GM11168 (cell line): ENCODE results near the gene PIK3C3.

Experiments used
- in situ Hi-C: fragments of 300-500 bp; cut with MboI; formaldehyde crosslinking; loops from one replicate; pipeline ENCODE4 v1.12.0; 2022; ENCODE audit warnings: low sequenced_read_pairs; ENCODE audit not compliant: unreplicated experiment

Gene PIK3C3

GRCh38 chr18:42053188-42053781, 98.3 kb downstream of the PIK3C3 start:
- in situ Hi-C loops = no loop called here

DNA sequence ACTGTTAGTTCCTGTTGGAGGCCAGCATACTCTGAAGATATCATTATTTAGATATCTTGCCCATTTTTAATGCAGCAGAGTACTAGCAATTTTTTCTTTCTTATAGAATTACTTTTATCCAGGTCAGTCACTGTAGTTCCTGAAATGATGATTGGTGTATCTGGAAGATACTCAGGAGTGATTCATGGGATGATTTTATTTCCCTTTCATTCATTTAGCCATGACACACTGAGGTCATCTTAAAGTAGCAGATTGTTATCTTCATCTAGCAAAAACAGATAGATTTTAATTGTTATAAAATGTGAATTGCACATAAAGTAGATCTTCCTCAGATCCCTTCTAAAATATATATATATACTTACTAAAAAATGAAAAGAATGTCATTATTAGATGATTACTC, 109.1 kb downstream of the PIK3C3 start:
- in situ Hi-C loops = no loop called here

DNA sequence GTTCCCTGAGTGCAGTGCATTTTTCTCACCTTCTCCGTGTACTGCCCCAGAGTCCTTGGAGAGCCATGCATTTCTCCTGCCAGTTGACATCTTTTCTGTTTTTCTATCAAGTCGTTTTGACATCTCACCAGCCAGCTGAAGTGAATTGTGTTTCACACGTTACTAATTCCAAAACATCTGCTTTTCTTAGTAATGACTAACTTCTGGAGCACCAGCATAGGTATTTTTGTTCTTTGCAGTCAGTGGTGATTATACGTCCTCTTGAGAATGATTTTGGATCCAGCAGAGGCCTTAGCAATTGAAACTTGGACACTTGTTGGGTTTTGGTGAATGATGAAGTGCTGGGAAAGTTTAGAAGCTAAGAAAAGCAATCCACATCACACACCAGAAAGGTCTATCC, 112.5 kb downstream of the PIK3C3 start:
- in situ Hi-C loops = no loop called here

- in situ Hi-C loops = no loop called here
Measured at GRCh38 chr18:42068030-42068429, 113.0 kb downstream of the PIK3C3 start.

GRCh38 chr18:42069036-42069435, 114.0 kb downstream of the PIK3C3 start:
- in situ Hi-C loops = no loop called here

DNA sequence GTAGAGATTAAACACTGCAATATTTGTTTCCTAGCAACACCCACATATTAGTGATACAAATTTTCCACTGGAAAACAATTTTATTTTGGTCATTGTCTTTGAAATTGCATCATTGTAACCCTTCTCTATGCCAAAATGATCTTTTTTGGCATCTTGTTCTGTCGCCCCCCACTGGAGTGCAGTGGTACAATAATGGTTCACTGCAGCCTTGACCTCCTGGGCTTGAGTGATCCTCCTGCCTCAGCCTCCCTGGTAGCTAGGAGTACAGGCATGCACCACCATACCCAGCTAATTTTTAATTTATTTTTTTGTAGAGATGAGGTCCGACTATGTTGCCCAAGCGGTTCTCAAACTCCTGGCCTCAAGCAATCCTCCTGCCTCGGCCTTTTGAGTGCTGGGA, 117.4 kb downstream of the PIK3C3 start:
- in situ Hi-C loops = no loop called here

DNA sequence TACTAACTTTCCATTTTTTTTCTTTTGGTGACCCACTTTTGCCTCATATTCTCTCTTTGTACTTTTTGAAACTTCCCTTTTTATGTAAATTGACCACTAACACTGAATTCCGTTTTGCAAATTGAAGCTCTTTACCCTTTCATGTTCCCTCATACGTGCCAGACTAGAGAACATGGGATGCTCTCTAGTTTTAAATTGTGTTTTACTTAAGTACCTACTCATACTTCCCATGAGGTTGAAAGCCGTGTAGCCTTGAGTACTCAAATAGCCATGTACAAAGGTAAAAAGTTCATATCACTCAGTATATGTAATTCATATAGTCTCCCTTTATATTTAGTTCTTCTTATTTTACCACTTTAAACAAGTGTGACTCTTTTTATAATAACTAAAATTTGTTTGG, 119.7 kb downstream of the PIK3C3 start:
- in situ Hi-C loops = no loop called here

DNA sequence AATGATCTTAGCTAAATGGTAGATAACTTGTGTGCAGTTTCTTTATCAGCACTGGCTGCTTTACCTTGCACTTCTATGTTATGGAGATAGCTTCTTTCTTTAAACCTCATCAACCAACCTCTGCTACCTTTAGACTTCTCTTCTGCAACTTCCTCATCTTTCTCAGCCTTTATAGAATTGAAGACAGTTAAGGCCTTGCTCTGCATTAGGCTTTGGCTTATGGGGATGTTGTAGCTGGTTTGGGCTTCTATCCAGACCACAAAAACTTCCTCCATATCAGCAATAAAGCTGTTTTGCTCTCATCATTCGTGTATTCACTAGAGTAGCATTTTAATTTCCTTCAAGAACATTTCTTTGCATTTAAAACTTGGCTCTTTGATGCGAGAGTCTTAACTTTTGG, 123.7 kb downstream of the PIK3C3 start:
- in situ Hi-C loops = no loop called here

DNA sequence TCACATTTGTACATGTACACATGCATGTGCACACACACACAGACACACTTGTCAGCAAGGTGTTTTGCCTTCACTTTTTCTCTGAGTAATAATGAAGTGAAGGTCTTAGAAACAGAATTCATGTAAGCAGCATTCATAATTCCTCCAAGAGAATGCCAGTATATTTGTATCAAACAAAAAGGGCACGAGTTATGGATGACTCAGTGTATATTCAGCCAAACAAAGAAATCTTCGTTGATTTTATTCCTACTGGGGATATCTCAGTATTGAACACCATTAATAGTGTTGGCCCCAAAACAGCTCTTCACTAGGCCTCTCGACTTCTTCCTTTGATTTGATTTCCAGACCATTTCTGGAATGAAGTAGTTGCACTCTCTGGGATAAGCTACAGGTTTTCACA, 125.3 kb downstream of the PIK3C3 start:
- in situ Hi-C loops = no loop called here

GRCh38 chr18:42082415-42083234, 127.6 kb downstream of the PIK3C3 start:
- in situ Hi-C loops = no loop called here

DNA sequence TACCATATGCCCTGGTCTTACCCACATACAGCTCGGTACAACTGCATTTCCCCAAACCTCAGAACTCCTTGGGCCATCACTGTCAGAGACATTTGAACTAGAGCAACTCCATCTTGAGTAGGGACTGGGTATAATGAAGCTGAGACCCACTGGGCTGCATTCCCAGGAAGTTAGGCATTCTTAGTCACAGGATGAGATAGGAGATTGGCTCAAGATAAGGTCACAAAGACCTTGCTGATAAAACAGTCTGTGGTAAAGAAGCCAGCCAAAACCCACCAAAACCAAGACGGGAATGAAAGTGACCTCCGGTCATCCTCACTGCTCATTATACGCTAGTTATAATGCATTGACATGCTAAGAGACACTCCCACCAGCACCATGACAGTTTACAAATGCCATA, 131.3 kb downstream of the PIK3C3 start:
- in situ Hi-C loops = no loop called here

GRCh38 chr18:42087235-42087634, 132.2 kb downstream of the PIK3C3 start:
- in situ Hi-C loops = no loop called here

DNA sequence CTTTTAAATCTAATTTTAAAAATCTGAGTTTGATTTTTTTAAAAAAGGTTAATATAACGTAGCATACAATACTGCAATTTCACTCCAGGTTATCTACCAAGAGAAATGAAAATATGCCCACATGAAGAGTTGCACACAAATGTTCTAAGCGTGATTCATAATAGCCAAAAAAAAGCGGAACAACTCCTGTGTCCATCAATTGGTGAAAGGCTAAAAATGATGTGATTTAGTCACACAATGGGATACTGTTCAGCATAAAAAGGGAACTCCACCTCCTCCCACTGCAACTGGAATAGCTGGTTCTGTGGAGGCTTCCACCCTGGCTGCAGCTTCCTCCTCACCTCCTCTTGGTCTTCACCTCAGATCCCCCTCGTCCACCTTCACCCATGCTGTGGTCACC, 132.8 kb downstream of the PIK3C3 start:
- in situ Hi-C loops = no loop called here

GRCh38 chr18:42092848-42093247, 137.8 kb downstream of the PIK3C3 start:
- in situ Hi-C loops = no loop called here

- in situ Hi-C loops = no loop called here
Measured at GRCh38 chr18:42094875-42095274, 139.8 kb downstream of the PIK3C3 start.

DNA sequence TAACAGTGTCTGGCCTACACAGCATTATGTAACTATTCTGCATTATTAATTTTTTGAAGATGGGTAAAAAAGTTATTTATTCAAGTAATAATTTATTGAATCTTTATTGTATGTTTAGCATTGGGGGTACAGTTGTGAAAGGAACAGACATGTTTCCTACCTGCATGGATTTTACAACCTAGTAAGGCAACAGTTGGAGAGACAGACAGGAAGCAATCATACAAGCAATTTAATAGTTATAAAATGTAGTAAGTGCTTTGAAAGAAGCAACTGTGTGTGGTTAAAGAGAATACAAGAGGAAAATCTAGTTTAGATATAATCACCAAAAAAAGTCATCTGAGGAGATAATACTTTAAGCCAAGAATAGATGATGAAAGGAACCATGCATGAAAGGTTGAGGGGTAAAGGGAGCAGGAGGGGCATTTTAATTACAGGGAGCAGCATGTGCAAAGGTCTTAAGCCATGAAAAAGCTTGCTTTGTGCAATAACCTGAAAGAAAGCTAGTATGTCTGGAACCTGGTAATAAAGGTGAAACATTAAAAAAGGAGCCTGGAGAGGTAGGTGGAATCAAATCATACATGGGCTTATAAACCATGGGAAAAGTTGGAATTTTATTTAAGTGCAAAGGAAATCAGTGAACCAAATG, 140.8 kb downstream of the PIK3C3 start:
- in situ Hi-C loops = no loop called here

GRCh38 chr18:42100248-42100647, 145.2 kb downstream of the PIK3C3 start:
- in situ Hi-C loops = loop anchor here (25.0 kb wide), 1 partner anchor 187 kb away; no protein-coding TSS in a partner anchor

- in situ Hi-C loops = loop anchor here (25.0 kb wide), 1 partner anchor 186 kb away; no protein-coding TSS in a partner anchor
Measured at GRCh38 chr18:42100911-42101310, 145.9 kb downstream of the PIK3C3 start.

DNA sequence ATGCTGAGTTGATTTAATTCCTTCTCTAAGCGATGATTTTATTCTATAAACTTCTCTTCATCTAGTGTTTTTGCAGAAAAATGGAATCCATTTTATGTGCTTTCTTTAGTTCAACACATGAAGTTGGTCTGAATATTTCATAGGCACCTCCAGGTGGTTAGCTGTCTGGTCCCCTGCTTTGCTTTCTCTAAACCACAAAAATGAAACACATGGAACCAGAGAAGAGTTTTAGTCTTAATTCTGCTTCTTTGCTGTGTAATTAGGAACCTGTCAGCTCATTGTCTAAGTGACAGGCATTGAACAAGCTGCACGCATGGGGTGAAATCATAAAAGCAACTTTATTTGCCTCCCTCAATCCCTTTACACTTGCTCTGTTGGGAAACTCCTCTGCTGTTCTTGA, 150.4 kb downstream of the PIK3C3 start:
- in situ Hi-C loops = loop anchor here (25.0 kb wide), 1 partner anchor 182 kb away; no protein-coding TSS in a partner anchor

DNA sequence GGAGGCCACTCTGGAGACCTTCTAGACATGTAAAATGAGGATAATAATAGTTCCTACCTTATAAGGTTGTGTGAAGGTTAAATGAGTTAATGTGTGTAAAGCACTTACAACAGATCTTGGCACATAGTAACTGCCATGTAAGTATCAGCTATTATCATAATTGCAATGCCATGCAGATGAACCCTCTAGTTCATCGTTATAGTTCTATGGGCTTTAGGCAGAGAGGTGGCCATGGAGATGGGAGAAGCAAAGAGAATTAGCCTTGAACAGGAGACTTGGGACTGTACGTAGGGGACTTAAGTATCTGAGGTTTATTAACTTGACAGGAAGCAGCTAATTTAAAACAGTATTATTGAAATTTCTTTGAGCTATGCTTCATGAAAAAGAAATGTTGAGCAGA, 151.8 kb downstream of the PIK3C3 start:
- in situ Hi-C loops = loop anchor here (25.0 kb wide), 1 partner anchor 181 kb away; no protein-coding TSS in a partner anchor

GRCh38 chr18:42107287-42107686, 152.3 kb downstream of the PIK3C3 start:
- in situ Hi-C loops = loop anchor here (25.0 kb wide), 1 partner anchor 180 kb away; no protein-coding TSS in a partner anchor
